Endodermal cell (in vitro differentiated cells): ENCODE data around the gene AGBL3. TPM values are rescaled to one million over a fixed set of nuclear protein-coding genes. Genes with fewer than 3 reads are reported as not detected.

ENCODE experiments used
- DNase-seq: peaks from one replicate; pipeline ENCODE4 v3.0.0-alpha.2; 2017
- H3K27ac ChIP-seq: 2 replicates; pipeline ENCODE4 v1.5.1; 2013; ENCODE audit warnings: mild to moderate bottlenecking, low read depth, low read length, moderate library complexity
- H3K27me3 ChIP-seq: 2 replicates; pipeline ENCODE4 v1.6.1; 2013; ENCODE audit warnings: mild to moderate bottlenecking, low read length, moderate library complexity; ENCODE audit not compliant: insufficient read depth, control insufficient read depth, poor library complexity, severe bottlenecking
- H3K36me3 ChIP-seq: 2 replicates; pipeline ENCODE4 v1.7.0; 2013; ENCODE audit warnings: mild to moderate bottlenecking, low read length, moderate library complexity; ENCODE audit not compliant: control insufficient read depth, insufficient read depth
- H3K4me1 ChIP-seq: one replicate; pipeline ENCODE4 v1.7.0; 2013; ENCODE audit warnings: low read length; ENCODE audit not compliant: control insufficient read depth, insufficient read depth
- H3K4me3 ChIP-seq: 2 replicates; pipeline ENCODE4 v1.5.1; 2013; ENCODE audit warnings: mild to moderate bottlenecking, low read length, moderate library complexity
- H3K9ac ChIP-seq: 2 replicates; pipeline ENCODE4 v1.6.1; 2013; ENCODE audit warnings: mild to moderate bottlenecking, low read length, moderate library complexity; ENCODE audit not compliant: poor library complexity, severe bottlenecking; ENCODE audit errors: extremely low read depth
- H3K9me3 ChIP-seq: 2 replicates; pipeline ENCODE4 v1.6.1; 2013; ENCODE audit warnings: mild to moderate bottlenecking, low read length, moderate library complexity; ENCODE audit not compliant: control insufficient read depth
- H3K27ac Mint-ChIP-seq: 2 replicates; pipeline ENCODE4 v1.8.0; 2020; ENCODE audit warnings: mixed read lengths
- H3K27me3 Mint-ChIP-seq: 2 replicates; pipeline ENCODE4 v1.8.0; 2021; ENCODE audit warnings: mild to moderate bottlenecking, mixed read lengths; ENCODE audit not compliant: insufficient read depth
- H3K36me3 Mint-ChIP-seq: 2 replicates; pipeline ENCODE4 v1.8.0; 2020; ENCODE audit warnings: low read depth, mixed read lengths
- H3K4me1 Mint-ChIP-seq: 2 replicates; pipeline ENCODE4 v1.8.0; 2020; ENCODE audit warnings: mixed read lengths
- H3K4me3 Mint-ChIP-seq: 2 replicates; pipeline ENCODE4 v1.8.0; 2020; ENCODE audit warnings: mild to moderate bottlenecking, moderate library complexity, mixed read lengths
- H3K9me3 Mint-ChIP-seq: 2 replicates; pipeline ENCODE4 v1.8.0; 2020; ENCODE audit warnings: mild to moderate bottlenecking, mixed read lengths
- WGBS, 2 experiments: methylation state at CpG; one replicate each; pipeline versions ENCODE4 v1.1.5 to v1.1.7; 2013; ENCODE audit warnings: missing lambda C conversion rate in 2 of 2, mixed read lengths in 1 of 2; ENCODE audit not compliant: insufficient coverage in 1 of 2, insufficient read length in 1 of 2; 5-methylcytosine and 5-hydroxymethylcytosine counted together
- total RNA-seq, 2 donors: library from RNA; stranded (reverse); fragmentation: NEBNext Ultra II Directional in 1 of 2; extraction: Animal tissue kit (Norgen Biotek cat#: 25700) in 1 of 2; gene quantifications; 2 replicates in 1 of 2; 3 replicates in 1 of 2; pipeline ENCODE4 v1.2.1, GENCODE V29; 2021
- TF ChIP-seq, protein P1 (sequence below): fragments of 200-600 bp; sonication (generic); conservative IDR thresholded peaks from 2 replicates; pipeline ENCODE4 v1.5.0; 2021; ENCODE audit warnings: antibody characterized with exemption, mild to moderate bottlenecking

Gene AGBL3
- total RNA-seq, 2 donors from 2014 or later = 2.6 to 5.0 TPM

GRCh38 chr7:134997214-134997885 is 11.0 kb downstream of the AGBL3 start:
- H3K27me3 Mint-ChIP-seq = no peaks in the 10 kb centered on the region
- TF ChIP-seq, protein P1, sequence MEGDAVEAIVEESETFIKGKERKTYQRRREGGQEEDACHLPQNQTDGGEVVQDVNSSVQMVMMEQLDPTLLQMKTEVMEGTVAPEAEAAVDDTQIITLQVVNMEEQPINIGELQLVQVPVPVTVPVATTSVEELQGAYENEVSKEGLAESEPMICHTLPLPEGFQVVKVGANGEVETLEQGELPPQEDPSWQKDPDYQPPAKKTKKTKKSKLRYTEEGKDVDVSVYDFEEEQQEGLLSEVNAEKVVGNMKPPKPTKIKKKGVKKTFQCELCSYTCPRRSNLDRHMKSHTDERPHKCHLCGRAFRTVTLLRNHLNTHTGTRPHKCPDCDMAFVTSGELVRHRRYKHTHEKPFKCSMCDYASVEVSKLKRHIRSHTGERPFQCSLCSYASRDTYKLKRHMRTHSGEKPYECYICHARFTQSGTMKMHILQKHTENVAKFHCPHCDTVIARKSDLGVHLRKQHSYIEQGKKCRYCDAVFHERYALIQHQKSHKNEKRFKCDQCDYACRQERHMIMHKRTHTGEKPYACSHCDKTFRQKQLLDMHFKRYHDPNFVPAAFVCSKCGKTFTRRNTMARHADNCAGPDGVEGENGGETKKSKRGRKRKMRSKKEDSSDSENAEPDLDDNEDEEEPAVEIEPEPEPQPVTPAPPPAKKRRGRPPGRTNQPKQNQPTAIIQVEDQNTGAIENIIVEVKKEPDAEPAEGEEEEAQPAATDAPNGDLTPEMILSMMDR = no peak
- H3K27ac Mint-ChIP-seq = no peak overlapping the region
- peaks cover 14% of the 10 kb centered on the region for H3K4me1 Mint-ChIP-seq
- DNase-seq = no peak
- no peak overlapping the region for H3K4me3 Mint-ChIP-seq
- WGBS, 2 experiments = 92 to 100% methylated on average over 2 to 3 of the region's 3 CpGs
- peaks cover 4% of the 10 kb centered on the region for H3K9me3 ChIP-seq
- no peak overlapping the region for H3K9ac ChIP-seq
- H3K9me3 Mint-ChIP-seq = no peaks in the 10 kb centered on the region
- H3K27ac ChIP-seq = no peak overlapping the region
- peaks cover 27% of the 10 kb centered on the region for H3K36me3 Mint-ChIP-seq
- H3K4me3 ChIP-seq = no peak overlapping the region
- H3K27me3 ChIP-seq = no peaks in the 10 kb centered on the region
- no peaks in the 10 kb centered on the region for H3K4me1 ChIP-seq
- H3K36me3 ChIP-seq = peaks cover 32% of the 10 kb centered on the region

DNA sequence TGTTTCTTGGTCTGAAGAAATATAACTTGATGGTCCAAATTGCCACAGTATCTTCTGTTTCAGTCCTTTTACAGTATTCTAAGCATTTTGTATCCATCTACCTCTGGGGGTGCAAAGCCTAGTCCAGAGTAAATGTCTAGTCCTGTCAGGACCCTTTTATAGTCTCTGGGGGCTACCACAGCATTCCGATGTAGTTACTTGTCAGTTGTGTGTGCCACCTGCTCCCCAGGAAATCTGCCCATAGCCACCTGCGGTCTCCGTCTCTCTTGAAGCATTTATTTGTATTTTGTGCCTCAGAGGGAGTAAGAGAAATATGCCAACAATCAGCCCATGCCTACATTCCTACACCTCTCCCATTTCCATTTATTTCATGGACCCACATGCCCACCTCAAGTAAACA is 12.8 kb downstream of the AGBL3 start:
- Mint-ChIP-seq H3K4me1 (peaks cover 8% of the 10 kb centered on the region), H3K4me3 (no peak overlapping the region), H3K27me3 (no peaks in the 10 kb centered on the region), H3K9me3 (no peaks in the 10 kb centered on the region), H3K27ac (no peak overlapping the region), H3K36me3 (peaks cover 16% of the 10 kb centered on the region)
- 97 to 100% methylated on average over 1 to 3 of the region's 3 CpGs for WGBS, 2 experiments
- Histone ChIP-seq H3K9ac (no peak overlapping the region), H3K9me3 (peaks cover 4% of the 10 kb centered on the region), H3K4me1 (no peaks in the 10 kb centered on the region), H3K36me3 (peaks cover 23% of the 10 kb centered on the region), H3K27ac (no peak overlapping the region), H3K27me3 (no peaks in the 10 kb centered on the region), H3K4me3 (no peak overlapping the region)
- TF ChIP-seq, protein P1 = no peak
- no peak for DNase-seq

DNA sequence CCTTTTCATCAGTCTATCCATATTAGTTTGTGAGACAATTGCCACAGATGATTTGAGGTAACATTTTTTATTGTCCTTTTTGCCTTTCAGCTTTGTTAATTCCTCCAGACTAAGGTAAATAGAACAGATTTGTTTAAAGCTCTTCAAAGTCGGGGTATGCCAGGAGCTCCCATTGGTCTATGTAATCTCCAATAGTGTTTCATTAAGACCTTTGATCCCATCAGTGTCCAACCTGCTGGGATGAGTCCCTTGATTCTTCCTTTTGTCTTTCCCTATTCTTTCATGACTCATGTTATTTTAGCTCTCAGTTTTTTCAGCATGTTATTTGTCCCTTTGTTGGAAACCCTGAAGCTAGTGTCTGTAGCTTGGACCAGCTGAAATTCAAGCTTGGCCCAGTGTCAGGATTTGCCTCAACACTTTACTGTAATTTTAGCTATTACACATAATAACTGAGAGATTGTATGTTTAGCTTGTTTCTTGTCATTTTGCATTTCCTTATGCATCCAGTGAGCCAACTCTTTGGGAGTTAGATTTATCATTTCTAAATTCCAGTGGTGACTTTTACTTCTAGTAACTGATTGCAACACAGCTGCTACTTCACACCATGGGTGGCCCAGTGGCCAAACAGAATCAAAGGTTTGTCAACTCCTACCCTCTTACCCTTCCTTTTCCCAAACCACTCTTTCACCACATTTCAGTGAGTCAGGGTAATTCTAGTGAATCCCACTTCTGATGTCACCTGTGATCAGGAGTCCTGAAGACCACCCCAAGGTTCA is 15.3 kb downstream of the AGBL3 start:
- peaks cover 4% of the 10 kb centered on the region for H3K9me3 ChIP-seq
- DNase-seq = no peak
- H3K9me3 Mint-ChIP-seq = peaks cover under 1% of the 10 kb centered on the region
- H3K27me3 ChIP-seq = no peaks in the 10 kb centered on the region
- no peak overlapping the region for H3K4me3 ChIP-seq
- TF ChIP-seq, protein P1 = no peak
- H3K36me3 Mint-ChIP-seq = no peaks in the 10 kb centered on the region
- no peak overlapping the region for H3K9ac ChIP-seq
- 85 to 100% methylated on average over 1 of the region's 1 CpG for WGBS, 2 experiments
- no peaks in the 10 kb centered on the region for H3K27me3 Mint-ChIP-seq
- H3K27ac Mint-ChIP-seq = no peak overlapping the region
- no peak overlapping the region for H3K27ac ChIP-seq
- no peaks in the 10 kb centered on the region for H3K4me1 ChIP-seq
- no peak overlapping the region for H3K4me3 Mint-ChIP-seq
- H3K36me3 ChIP-seq = peaks cover 2% of the 10 kb centered on the region
- H3K4me1 Mint-ChIP-seq = peaks cover 2% of the 10 kb centered on the region
